Smooth muscle cell (in vitro differentiated cells): ENCODE results near the gene GDPD3. TPM values are rescaled to one million over a fixed set of nuclear protein-coding genes. Genes with fewer than 3 reads are reported as not detected.
A peak's percentile ranks its signal among the peaks of the same experiment; 100 is the strongest.

Experiments used
- DNase-seq: peaks from one replicate; lab custom pipeline; 2025; ENCODE audit not compliant: unreplicated experiment; lab: John Stamatoyannopoulos, UW
- H2AFZ ChIP-seq: fragments of 200-600 bp; sonication (generic); 2 replicates; pipeline ENCODE4 v1.6.0; 2016; ENCODE audit warnings: antibody characterized with exemption, low read depth, mild to moderate bottlenecking
- H3F3A ChIP-seq: fragments of 200-600 bp; sonication (generic); 2 replicates; pipeline ENCODE4 v1.6.0; 2017; ENCODE audit warnings: antibody characterized with exemption, low read depth
- H3K27ac ChIP-seq: fragments of 200-600 bp; sonication (generic); 2 replicates; pipeline ENCODE4 v1.5.1; 2016; ENCODE audit warnings: low read depth, mild to moderate bottlenecking
- H3K27me3 ChIP-seq: fragments of 200-600 bp; sonication (generic); 2 replicates; pipeline ENCODE4 v1.6.1; 2016; ENCODE audit warnings: low read depth, mild to moderate bottlenecking
- H3K36me3 ChIP-seq: fragments of 200-600 bp; sonication (generic); 2 replicates; pipeline ENCODE4 v1.5.1; 2016; ENCODE audit warnings: low read depth
- H3K4me1 ChIP-seq: fragments of 200-600 bp; sonication (generic); 2 replicates; pipeline ENCODE4 v1.5.1; 2016; ENCODE audit warnings: low read depth
- H3K4me2 ChIP-seq: fragments of 200-600 bp; sonication (generic); 2 replicates; pipeline ENCODE4 v1.6.0; 2016; ENCODE audit warnings: mild to moderate bottlenecking
- H3K4me3 ChIP-seq: fragments of 200-600 bp; sonication (generic); 2 replicates; pipeline ENCODE4 v1.5.1; 2016; ENCODE audit warnings: mild to moderate bottlenecking
- H3K79me2 ChIP-seq: fragments of 200-600 bp; sonication (generic); 2 replicates; pipeline ENCODE4 v1.6.0; 2016; ENCODE audit warnings: low read depth, mild to moderate bottlenecking
- H3K9ac ChIP-seq: fragments of 200-600 bp; sonication (generic); 2 replicates; pipeline ENCODE4 v1.6.0; 2016; ENCODE audit warnings: low read depth
- H3K9me3 ChIP-seq: fragments of 200-600 bp; sonication (generic); replicated peaks from 2 replicates; pipeline ENCODE4 v1.5.1; 2016; ENCODE audit warnings: low read depth
- H4K20me1 ChIP-seq: fragments of 200-600 bp; sonication (generic); 2 replicates; pipeline ENCODE4 v1.6.0; 2016; ENCODE audit warnings: low read depth
- CTCF ChIP-seq: fragments of 200-600 bp; sonication (generic); IDR thresholded peaks from 2 replicates; pipeline ENCODE4 v1.5.1; 2017; ENCODE audit warnings: borderline replicate concordance, mild to moderate bottlenecking, antibody characterized with exemption; ENCODE audit not compliant: insufficient read depth, poor library complexity, severe bottlenecking
- WGBS: methylation state at CpG from one replicate; pipeline ENCODE4 v1.1.7; 2016; ENCODE audit warnings: low lambda C conversion rate; 5-methylcytosine and 5-hydroxymethylcytosine counted together
- polyA plus RNA-seq: library from polyadenylated mRNA; unstranded; fragments of >200 nt; fragmentation: Nextera tagmentation; extraction: Ambion mirVana; gene quantifications from 2 replicates; pipeline ENCODE4 v1.2.1, GENCODE V29; 2016
- total RNA-seq: library from RNA; depleted of rRNA; stranded (reverse); fragments of >200 nt; gene quantifications from 2 replicates; pipeline ENCODE4 v1.2.3, GENCODE V29; 2014

Gene GDPD3
- total and polyA plus RNA-seq, 2 experiments from 2014 or later = 0.85 to 13.4 TPM

- peaks cover 55% of the 10 kb centered on the region for H4K20me1 ChIP-seq
- H3F3A ChIP-seq = peaks cover 49% of the 10 kb centered on the region
- peak overlapping the region; percentile 98 for H3K4me2 ChIP-seq
- no peaks in the 10 kb centered on the region for H3K27me3 ChIP-seq
- H3K79me2 ChIP-seq = peaks cover 56% of the 10 kb centered on the region
- under 1% methylated on average over 40 of the region's 44 CpGs for WGBS
- peak overlapping the region; percentile 98 for H3K27ac ChIP-seq
- peak; percentile 85 for DNase-seq
- peak overlapping the region; percentile 99 for H3K9ac ChIP-seq
- H3K36me3 ChIP-seq = no peaks in the 10 kb centered on the region
- no peaks in the 10 kb centered on the region for H3K9me3 ChIP-seq
- H2AFZ ChIP-seq = no peak overlapping the region
- H3K4me3 ChIP-seq = peak overlapping the region; percentile 92
- TF ChIP-seq CTCF = no peak
- peaks cover 35% of the 10 kb centered on the region for H3K4me1 ChIP-seq
These were observed 47.2 kb downstream of the GDPD3 start for GRCh38 chr16:30065943-30066760.

GRCh38 chr16:30065102-30065942, 48.0 kb downstream of the GDPD3 start, which contains the start of gene ALDOA:
ALDOA (plus strand) TSS chr16:30065760; CDS start chr16:30066898, 1,138 bp downstream.
- Histone ChIP-seq H3K36me3 (no peaks in the 10 kb centered on the region), H3K4me2 (peak within 1 kb of the TSS; percentile 98), H2AFZ (peak within 1 kb of the TSS; percentile 53), H4K20me1 (peaks cover 47% of the 10 kb centered on the region), H3K27ac (peak within 1 kb of the TSS; percentile 98), H3K79me2 (peaks cover 49% of the 10 kb centered on the region), H3K4me3 (peak within 1 kb of the TSS; percentile 92), H3K27me3 (no peaks in the 10 kb centered on the region), H3K9me3 (no peaks in the 10 kb centered on the region), H3K4me1 (peaks cover 39% of the 10 kb centered on the region), H3F3A (peaks cover 41% of the 10 kb centered on the region), H3K9ac (peak within 1 kb of the TSS; percentile 99)
- peak; percentile 93 for DNase-seq
- no peak for TF ChIP-seq CTCF
- 1% methylated on average over 87 of the region's 99 CpGs for WGBS

- peak overlapping the region; percentile 98 for H3K4me2 ChIP-seq
- H3K27ac ChIP-seq = peak overlapping the region; percentile 98
- peak overlapping the region; percentile 78 for H3K9ac ChIP-seq
- no peaks in the 10 kb centered on the region for H3K9me3 ChIP-seq
- H2AFZ ChIP-seq = peak overlapping the region; percentile 53
- H3K4me3 ChIP-seq = peak overlapping the region; percentile 92
- DNase-seq = no peak
- H3K4me1 ChIP-seq = peaks cover 39% of the 10 kb centered on the region
- peaks cover 41% of the 10 kb centered on the region for H4K20me1 ChIP-seq
- 3% methylated on average over 25 of the region's 25 CpGs for WGBS
- H3K27me3 ChIP-seq = no peaks in the 10 kb centered on the region
- TF ChIP-seq CTCF = no peak
- no peaks in the 10 kb centered on the region for H3K36me3 ChIP-seq
- H3F3A ChIP-seq = peaks cover 36% of the 10 kb centered on the region
- H3K79me2 ChIP-seq = peaks cover 43% of the 10 kb centered on the region
These were observed 48.6 kb downstream of the GDPD3 start for GRCh38 chr16:30064729-30065101.
